Adipose tissue (tissue), 3 donors: ENCODE measurements around the gene PDZRN4. TPM values are rescaled to one million over a fixed set of nuclear protein-coding genes. Genes with fewer than 3 reads are reported as not detected.
"Not testable (repeated sequence)": the region's sequence is repeated elsewhere in the genome, so short reads cannot be mapped to it uniquely, and the experiment has no call there.

Experiments used
- H3K27ac ChIP-seq: one replicate; pipeline ENCODE4 v1.5.1; 2013; ENCODE audit warnings: low read depth, low read length
- WGBS, 3 donors: extraction: QIAGEN DNeasy Blood & Tissue Kit; methylation state at CpG; one replicate each; pipeline ENCODE4 v1.1.7; 2013; 5-methylcytosine and 5-hydroxymethylcytosine counted together
- polyA plus RNA-seq, 3 donors: library from polyadenylated mRNA; stranded (reverse); fragments of 200-250 nt; gene quantifications; one replicate each; pipeline ENCODE4 v1.2.3, GENCODE V29; 2013
- donor health status: healthy with polysubstance abuse.
- donor health status: Bipolar disorder and iron deficiency.
- donor health status: healthy.

PDZRN4 gene
- polyA plus RNA-seq, 3 donors = 0.03 to 1.2 (median 0.42) TPM

- H3K27ac ChIP-seq = no peak overlapping the region
- 65 to 82% (median 79%) methylated on average over 3 of the region's 3 CpGs for WGBS, 3 donors
Observed at GRCh38 chr12:41211448-41211847, 23.3 kb downstream of the PDZRN4 start.

GRCh38 chr12:41212625-41213024 lies 24.5 kb downstream of the PDZRN4 start:
- no peak overlapping the region for H3K27ac ChIP-seq
- WGBS, 3 donors = 44 to 80% (median 48%) methylated on average over 2 of the region's 2 CpGs

GRCh38 chr12:41213107-41213506 lies 25.0 kb downstream of the PDZRN4 start:
- 63 to 75% (median 71%) methylated on average over 7 of the region's 7 CpGs for WGBS, 3 donors

GRCh38 chr12:41213648-41214047 lies 25.5 kb downstream of the PDZRN4 start:
- no peak overlapping the region for H3K27ac ChIP-seq

More at GRCh38 chr12:41213107-41213506, 25.0 kb downstream of the PDZRN4 start:
- H3K27ac ChIP-seq = no peak overlapping the region

GRCh38 chr12:41217727-41218126 lies 29.6 kb downstream of the PDZRN4 start:
- no peak overlapping the region for H3K27ac ChIP-seq
- WGBS, 3 donors = 77 to 90% (median 85%) methylated on average over 1 of the region's 1 CpG

More at GRCh38 chr12:41213648-41214047, 25.5 kb downstream of the PDZRN4 start:
- WGBS, 3 donors = 79 to 84% (median 82%) methylated on average over 3 of the region's 3 CpGs

- 48 to 82% (median 57%) methylated on average over 2 of the region's 2 CpGs for WGBS, 3 donors
- no peak overlapping the region for H3K27ac ChIP-seq
Observed at GRCh38 chr12:41220931-41221330, 32.8 kb downstream of the PDZRN4 start.

- no peak overlapping the region for H3K27ac ChIP-seq
- WGBS, 3 donors = 48 to 59% (median 50%) methylated on average over 4 of the region's 4 CpGs
Observed at GRCh38 chr12:41221491-41221890, 33.4 kb downstream of the PDZRN4 start.

- WGBS, 3 donors = 82 to 97% (median 92%) methylated on average over 3 of the region's 3 CpGs
- H3K27ac ChIP-seq = no peak overlapping the region
Observed at GRCh38 chr12:41223600-41223999, 35.5 kb downstream of the PDZRN4 start.

- 39 to 81% (median 67%) methylated on average over 1 of the region's 1 CpG for WGBS, 3 donors
- H3K27ac ChIP-seq = no peak overlapping the region
Observed at GRCh38 chr12:41224066-41224465, 35.9 kb downstream of the PDZRN4 start.

- 72 to 93% (median 91%) methylated on average over 1 of the region's 1 CpG for WGBS, 3 donors
Observed at GRCh38 chr12:41225179-41225578, 37.1 kb downstream of the PDZRN4 start.

GRCh38 chr12:41228066-41228820 lies 40.1 kb downstream of the PDZRN4 start:
- WGBS, 3 donors = 62 to 70% (median 69%) methylated on average over 3 of the region's 3 CpGs
- H3K27ac ChIP-seq = no peak overlapping the region

More at GRCh38 chr12:41225179-41225578, 37.1 kb downstream of the PDZRN4 start:
- no peak overlapping the region for H3K27ac ChIP-seq

GRCh38 chr12:41230756-41231155 lies 42.6 kb downstream of the PDZRN4 start:
- WGBS, 3 donors = 24 to 74% (median 74%) methylated on average over 1 of the region's 1 CpG
- no peak overlapping the region for H3K27ac ChIP-seq

GRCh38 chr12:41234692-41235091 lies 46.6 kb downstream of the PDZRN4 start:
- no peak overlapping the region for H3K27ac ChIP-seq
- whole genome bisulfite sequencing, 3 donors = 36 to 70% (median 64%) methylated on average over 4 of the region's 4 CpGs

- 2 to 21% (median 13%) methylated on average over 2 of the region's 2 CpGs for WGBS, 3 donors
- no peak overlapping the region for H3K27ac ChIP-seq
Observed at GRCh38 chr12:41242603-41243002, 54.5 kb downstream of the PDZRN4 start.

GRCh38 chr12:41248391-41248790 lies 60.3 kb downstream of the PDZRN4 start:
- H3K27ac ChIP-seq = no peak overlapping the region
- 62 to 83% (median 80%) methylated on average over 2 of the region's 2 CpGs for WGBS, 3 donors

GRCh38 chr12:41250748-41251147 lies 62.6 kb downstream of the PDZRN4 start:
- WGBS, 3 donors = 68 to 71% (median 69%) methylated on average over 2 of the region's 2 CpGs
- H3K27ac ChIP-seq = no peak overlapping the region

- H3K27ac ChIP-seq = no peak overlapping the region
- 59 to 84% (median 77%) methylated on average over 4 of the region's 4 CpGs for WGBS, 3 donors
Observed at GRCh38 chr12:41254004-41254914, 66.1 kb downstream of the PDZRN4 start.

GRCh38 chr12:41263196-41263595 lies 75.1 kb downstream of the PDZRN4 start:
- not testable (repeated sequence) for H3K27ac ChIP-seq
- WGBS, 3 donors = 83 to 90% (median 85%) methylated on average over 6 of the region's 6 CpGs

- no peak overlapping the region for H3K27ac ChIP-seq
Observed at GRCh38 chr12:41264281-41264680, 76.2 kb downstream of the PDZRN4 start.
